B cell (primary cell): ENCODE measurements around the gene GNG7. TPM values are rescaled to one million over a fixed set of nuclear protein-coding genes. Genes with fewer than 3 reads are reported as not detected.
"Not testable (repeated sequence)": the region's sequence is repeated elsewhere in the genome, so short reads cannot be mapped to it uniquely, and the experiment has no call there.

Source experiments
- ATAC-seq: fragments of 200-7000 bp; cut with Tn5 transposase; one replicate; pipeline ENCODE4 v1.10.0; 2021; ENCODE audit warnings: low read depth, mild to moderate bottlenecking, moderate number of reproducible peaks, moderate library complexity
- CTCF ChIA-PET: fragments of 350-600 bp; sonication (Branson Sonifier 250); formaldehyde crosslinking; loops from one replicate; lab custom pipeline; 2021; ENCODE audit warnings: antibody characterized with exemption, inconsistent platforms; lab: Charles Lee
- POLR2A ChIA-PET: fragments of 350-600 bp; sonication (Branson Sonifier 250); formaldehyde crosslinking; loops from one replicate; lab custom pipeline; 2021; ENCODE audit warnings: antibody characterized with exemption; lab: Charles Lee
- DNase-seq: peaks from one replicate; pipeline ENCODE4 v3.0.0; 2013
- H2AFZ ChIP-seq: 2 replicates; pipeline ENCODE4 v1.6.1; 2012; ENCODE audit warnings: mild to moderate bottlenecking, low read depth, low read length; ENCODE audit not compliant: insufficient read depth, poor library complexity, severe bottlenecking
- H3K27ac ChIP-seq, 2 donors: 1 replicate in 1 of 2; 2 replicates in 1 of 2; pipeline ENCODE4 v1.5.1; 2012 to 2013; ENCODE audit warnings: low read length in 2 of 2, mild to moderate bottlenecking in 2 of 2, moderate library complexity in 1 of 2
- H3K27me3 ChIP-seq, 4 experiments: fragments of 200-600 bp in 1 of 4; sonication (generic) in 1 of 4; replicated peaks in 1 of 4; 1 replicate in 2 of 4; 2 replicates in 2 of 4; pipeline versions ENCODE4 v1.6.1 to v1.7.0; 2013 to 2016; ENCODE audit warnings: low read length in 3 of 4, mild to moderate bottlenecking in 2 of 4, mixed read lengths in 1 of 4, moderate library complexity in 1 of 4; ENCODE audit not compliant: insufficient read depth in 4 of 4, control insufficient read depth in 3 of 4; ENCODE audit errors: control extremely low read depth in 1 of 4
- H3K36me3 ChIP-seq, 2 experiments: replicated peaks in 1 of 2; 1 replicate in 1 of 2; 2 replicates in 1 of 2; pipeline versions ENCODE4 v1.6.1 to v1.7.1; 2013; ENCODE audit warnings: low read length in 1 of 2; ENCODE audit not compliant: insufficient read depth in 2 of 2, control insufficient read depth in 1 of 2; ENCODE audit errors: control extremely low read depth in 1 of 2, extremely low read depth in 1 of 2
- H3K4me1 ChIP-seq, 2 donors: fragments of 200-600 bp in 1 of 2; sonication (generic) in 1 of 2; 1 replicate in 1 of 2; 2 replicates in 1 of 2; pipeline versions ENCODE4 v1.5.1 to v1.6.1; 2013 to 2017; ENCODE audit warnings: low read length in 2 of 2; ENCODE audit not compliant: control insufficient read depth in 2 of 2, insufficient read depth in 2 of 2
- H3K4me2 ChIP-seq: replicated peaks from 2 replicates; pipeline ENCODE3; 2012; ENCODE audit warnings: mild to moderate bottlenecking, low read depth, low read length; ENCODE audit not compliant: poor library complexity, severe bottlenecking
- H3K4me3 ChIP-seq, 5 experiments: fragments of 200-600 bp in 1 of 5; sonication (generic) in 1 of 5; 1 replicate in 3 of 5; 2 replicates in 2 of 5; pipeline versions ENCODE4 v1.5.1 to v1.7.0; 2011 to 2016; ENCODE audit warnings: low read length in 4 of 5, mild to moderate bottlenecking in 4 of 5, low read depth in 2 of 5, control low read depth in 1 of 5, moderate library complexity in 1 of 5; ENCODE audit not compliant: insufficient read depth in 1 of 5; ENCODE audit errors: control extremely low read depth in 1 of 5, extremely low read depth in 1 of 5
- H3K79me2 ChIP-seq: fragments of 200-600 bp; sonication (generic); one replicate; pipeline ENCODE4 v1.6.0; 2016; ENCODE audit warnings: low read length; ENCODE audit not compliant: control insufficient read depth, insufficient read depth
- H3K9ac ChIP-seq: fragments of 200-600 bp; sonication (generic); 2 replicates; pipeline ENCODE4 v1.6.1; 2017; ENCODE audit warnings: mild to moderate bottlenecking, low read length, moderate library complexity
- H3K9me3 ChIP-seq, 3 donors: one replicate each; pipeline versions ENCODE4 v1.6.1 to v1.7.1; 2013; ENCODE audit warnings: low read length in 2 of 3; ENCODE audit not compliant: control insufficient read depth in 2 of 3, insufficient read depth in 1 of 3; ENCODE audit errors: control extremely low read depth in 1 of 3
- H4K20me1 ChIP-seq: 2 replicates; pipeline ENCODE4 v1.6.0; 2012; ENCODE audit warnings: mild to moderate bottlenecking, low read length; ENCODE audit not compliant: insufficient read depth, control insufficient read depth, poor library complexity, severe bottlenecking
- H3K27ac Mint-ChIP-seq: one replicate; pipeline ENCODE4 v1.8.0; 2021; ENCODE audit warnings: mixed read lengths
- H3K27me3 Mint-ChIP-seq: one replicate; pipeline ENCODE4 v1.8.0; 2021; ENCODE audit warnings: mixed read lengths
- H3K4me1 Mint-ChIP-seq: one replicate; pipeline ENCODE4 v1.8.0; 2021; ENCODE audit warnings: mixed read lengths
- H3K4me3 Mint-ChIP-seq: one replicate; pipeline ENCODE4 v1.8.0; 2021; ENCODE audit warnings: mixed read lengths
- H3K9me3 Mint-ChIP-seq: one replicate; pipeline ENCODE4 v1.8.0; 2022; ENCODE audit warnings: mixed read lengths; ENCODE audit not compliant: insufficient read depth
- EZH2 ChIP-seq: IDR thresholded peaks from 2 replicates; pipeline ENCODE4 v1.6.1; 2012; ENCODE audit warnings: borderline replicate concordance, low read depth, mild to moderate bottlenecking, moderate library complexity, low read length; ENCODE audit not compliant: insufficient read depth, poor library complexity, severe bottlenecking
- WGBS: methylation state at CpG from one replicate; pipeline ENCODE4 v1.1.5; 2013; ENCODE audit warnings: missing lambda C conversion rate; ENCODE audit not compliant: insufficient coverage; 5-methylcytosine and 5-hydroxymethylcytosine counted together
- intact Hi-C: fragments of 100-400 bp; cut with micrococcal nuclease; formaldehyde crosslinking; loops from one replicate; pipeline ENCODE4 v1.10.0; 2022
- polyA plus RNA-seq: library from polyadenylated mRNA; depleted of rRNA; stranded (reverse); fragments of >200 nt; gene quantifications from 2 replicates; pipeline ENCODE4 v1.2.3, GENCODE V29; 2012
- total RNA-seq, 2 donors: library from RNA; stranded (reverse); fragments of 120-200 nt in 1 of 2; gene quantifications; 1 replicate in 1 of 2; 2 replicates in 1 of 2; pipeline versions ENCODE4 v1.2.3 to v1.2.4, GENCODE V29; 2013 to 2022
- TF ChIP-seq, protein P1 (sequence below): fragments of 200-600 bp; IDR thresholded peaks from one replicate; pipeline ENCODE4 v1.8.0; 2022; ENCODE audit warnings: antibody characterized with exemption, mild to moderate bottlenecking

The GNG7 gene
- total and polyA plus RNA-seq, 2 donors (not counting 1 experiment from before 2014, with no cell fraction given) = 76.3 to 153 TPM

DNA sequence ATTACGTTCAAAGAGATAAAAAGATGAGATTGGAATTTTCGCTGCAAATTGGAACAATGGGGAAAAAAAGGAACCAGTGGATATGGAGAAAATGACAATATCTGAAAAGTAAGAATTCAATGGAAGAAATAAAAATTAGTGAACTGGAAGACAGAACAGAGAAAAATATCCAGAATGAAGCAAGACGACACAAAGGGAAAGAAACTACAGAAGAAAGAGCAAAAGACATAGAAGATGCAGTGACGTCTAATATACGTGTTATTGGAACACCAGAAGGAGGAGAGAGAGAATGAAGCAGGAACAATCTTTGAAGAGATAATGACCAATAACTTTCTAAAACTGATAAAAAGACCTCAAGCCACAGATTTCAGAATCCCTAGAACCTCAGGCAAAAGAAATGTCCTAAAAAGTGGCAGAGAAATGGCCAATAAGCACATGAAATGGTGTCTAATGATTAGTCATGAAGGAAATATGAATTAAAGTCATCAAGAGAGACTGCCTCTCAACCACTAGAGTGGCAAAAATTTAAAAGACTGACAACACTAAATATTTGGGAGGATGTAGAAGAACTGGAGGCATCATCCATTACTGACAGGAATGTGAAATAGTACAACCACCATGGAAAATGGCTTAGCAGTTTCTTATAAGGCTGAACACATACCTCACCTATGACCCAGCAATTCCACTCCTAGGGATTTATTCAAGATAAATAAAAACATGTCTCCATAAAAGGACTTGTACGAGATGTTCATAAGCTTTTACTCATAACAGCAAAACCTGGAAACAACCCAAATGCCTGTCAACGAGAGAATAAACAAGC lies 170.0 kb downstream of the GNG7 start:
- Histone ChIP-seq H2AFZ (no peak overlapping the region), H3K9ac (no peak overlapping the region), H3K4me1 (no peaks in the 10 kb centered on the region), H3K9me3 (peaks cover 0 to 6% (median 1%) of the 10 kb centered on the region in 3 donors), H3K4me3 (no peak overlapping the region), H3K36me3 (peaks cover 0 to 9% of the 10 kb centered on the region in 2 experiments), H3K4me2 (no peak overlapping the region), H3K27me3 (no peaks in the 10 kb centered on the region), H4K20me1 (peaks cover 72% of the 10 kb centered on the region), H3K79me2 (peaks cover 54% of the 10 kb centered on the region), H3K27ac (no peak overlapping the region)
- 94% methylated on average over 2 of the region's 7 CpGs for WGBS
- Mint-ChIP-seq H3K9me3 (no peaks in the 10 kb centered on the region), H3K27ac (no peak overlapping the region), H3K4me1 (peaks cover 15% of the 10 kb centered on the region), H3K27me3 (no peaks in the 10 kb centered on the region), H3K4me3 (no peak overlapping the region)
- intact Hi-C loops = no loop called here
- ATAC-seq (no peak), DNase-seq (no peak)
- TF ChIP-seq, protein P1, sequence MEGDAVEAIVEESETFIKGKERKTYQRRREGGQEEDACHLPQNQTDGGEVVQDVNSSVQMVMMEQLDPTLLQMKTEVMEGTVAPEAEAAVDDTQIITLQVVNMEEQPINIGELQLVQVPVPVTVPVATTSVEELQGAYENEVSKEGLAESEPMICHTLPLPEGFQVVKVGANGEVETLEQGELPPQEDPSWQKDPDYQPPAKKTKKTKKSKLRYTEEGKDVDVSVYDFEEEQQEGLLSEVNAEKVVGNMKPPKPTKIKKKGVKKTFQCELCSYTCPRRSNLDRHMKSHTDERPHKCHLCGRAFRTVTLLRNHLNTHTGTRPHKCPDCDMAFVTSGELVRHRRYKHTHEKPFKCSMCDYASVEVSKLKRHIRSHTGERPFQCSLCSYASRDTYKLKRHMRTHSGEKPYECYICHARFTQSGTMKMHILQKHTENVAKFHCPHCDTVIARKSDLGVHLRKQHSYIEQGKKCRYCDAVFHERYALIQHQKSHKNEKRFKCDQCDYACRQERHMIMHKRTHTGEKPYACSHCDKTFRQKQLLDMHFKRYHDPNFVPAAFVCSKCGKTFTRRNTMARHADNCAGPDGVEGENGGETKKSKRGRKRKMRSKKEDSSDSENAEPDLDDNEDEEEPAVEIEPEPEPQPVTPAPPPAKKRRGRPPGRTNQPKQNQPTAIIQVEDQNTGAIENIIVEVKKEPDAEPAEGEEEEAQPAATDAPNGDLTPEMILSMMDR = no peak
- no peak for TF ChIP-seq EZH2
- POLR2A ChIA-PET = interaction anchor here (0.6 kb wide), 1 partner anchor 1254 kb away, joined by 3 read pairs; no protein-coding TSS in a partner anchor
- CTCF ChIA-PET = interaction anchor here (1.9 kb wide), 1 partner anchor 81 kb away, joined by 7 read pairs; no protein-coding TSS in a partner anchor

DNA sequence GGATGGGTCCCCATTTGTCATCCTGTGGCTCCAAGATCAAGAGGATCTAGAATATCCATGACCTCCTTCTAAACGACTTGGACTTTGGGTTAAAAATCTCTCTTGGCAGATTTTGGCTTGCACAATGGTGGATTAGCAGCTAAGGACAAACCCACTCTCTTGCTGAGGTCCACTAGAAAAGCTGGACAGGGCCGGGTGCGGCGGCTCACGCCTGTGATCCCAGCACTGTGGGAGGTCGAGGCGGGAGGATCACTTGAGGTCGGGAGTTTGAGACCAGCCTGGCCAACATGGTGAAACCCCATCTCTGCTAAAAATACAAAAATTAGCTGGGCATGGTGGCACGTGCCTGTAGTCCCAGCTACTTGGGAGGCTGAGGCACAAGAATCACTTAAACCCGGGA lies 172.6 kb downstream of the GNG7 start:
- Histone ChIP-seq H4K20me1 (peaks cover 69% of the 10 kb centered on the region), H3K79me2 (peaks cover 56% of the 10 kb centered on the region), H3K36me3 (peaks cover 0 to 11% of the 10 kb centered on the region in 2 experiments)
- H3K4me1 Mint-ChIP-seq = peaks cover 15% of the 10 kb centered on the region
- ATAC-seq, H3K4me3 Mint-ChIP-seq, DNase-seq, H3K27me3 Mint-ChIP-seq, H3K27ac Mint-ChIP-seq, POLR2A ChIA-PET, H3K9ac ChIP-seq, H3K9me3 Mint-ChIP-seq, H3K4me2 ChIP-seq, H3K4me3 ChIP-seq, H3K9me3 ChIP-seq, H3K4me1 ChIP-seq, H3K27ac ChIP-seq, H2AFZ ChIP-seq, H3K27me3 ChIP-seq, intact Hi-C loops: not testable (repeated sequence)
- 95% methylated on average over 8 of the region's 10 CpGs for WGBS
- CTCF ChIA-PET = interaction anchor here (0.8 kb wide), 1 partner anchor 15 kb away, joined by 4 read pairs; no protein-coding TSS in a partner anchor
